Gastrocnemius medialis (tissue), 4 donors: ENCODE data around the gene FOXF1. TPM values are rescaled to one million over a fixed set of nuclear protein-coding genes. Genes with fewer than 3 reads are reported as not detected.

Experiments
- ATAC-seq, 2 donors: fragments of 150-250 bp; one replicate each; pipeline ENCODE4 v1.9.1; 2016
- DNase-seq, 2 donors: peaks; one replicate each; pipeline ENCODE4 v3.0.0-alpha.2; 2019
- H3K27ac ChIP-seq, 4 donors: fragments of 200-600 bp; sonication (generic); 1 replicate in 1 of 4; 2 replicates in 3 of 4; pipeline ENCODE4 v1.5.1; 2016 to 2018; ENCODE audit warnings: mild to moderate bottlenecking in 2 of 4, moderate library complexity in 1 of 4
- H3K27me3 ChIP-seq, 3 donors: fragments of 200-600 bp; sonication (generic) in 2 of 3; 1 replicate in 1 of 3; 2 replicates in 2 of 3; pipeline versions ENCODE4 v1.5.1 to v1.6.0; 2016 to 2019; ENCODE audit warnings: mild to moderate bottlenecking in 1 of 3, moderate library complexity in 1 of 3
- H3K36me3 ChIP-seq, 2 donors: fragments of 200-600 bp; sonication (generic) in 1 of 2; one replicate each; pipeline ENCODE4 v1.5.1; 2017 to 2018
- H3K4me1 ChIP-seq, 2 donors: fragments of 200-600 bp; sonication (generic) in 1 of 2; one replicate each; pipeline ENCODE4 v1.5.1; 2016 to 2017; ENCODE audit warnings: mild to moderate bottlenecking in 2 of 2
- H3K4me3 ChIP-seq, 4 donors: fragments of 200-600 bp; sonication (generic) in 3 of 4; 1 replicate in 1 of 4; 2 replicates in 3 of 4; pipeline ENCODE4 v1.5.1; 2016 to 2019; ENCODE audit warnings: mild to moderate bottlenecking in 2 of 4
- H3K9me3 ChIP-seq, 3 donors: fragments of 200-600 bp; sonication (generic) in 2 of 3; 1 replicate in 1 of 3; 2 replicates in 2 of 3; pipeline ENCODE4 v1.5.1; 2016 to 2019
- CTCF ChIP-seq, 5 experiments: fragments of 450-650 bp in 3 of 5; fragments of 200-600 bp in 2 of 5; sonication (generic) in 2 of 5; IDR thresholded peaks in 4 of 5; conservative IDR thresholded peaks in 1 of 5; 1 replicate in 4 of 5; 2 replicates in 1 of 5; pipeline ENCODE4 v1.5.1; 2016 to 2019; ENCODE audit warnings: antibody characterized with exemption in 5 of 5, mild to moderate bottlenecking in 3 of 5, moderate library complexity in 3 of 5
- POLR2A ChIP-seq, 2 donors: fragments of 450-650 bp; IDR thresholded peaks; one replicate each; pipeline ENCODE4 v1.6.1; 2017; ENCODE audit warnings: antibody characterized with exemption in 2 of 2, mild to moderate bottlenecking in 2 of 2, moderate library complexity in 2 of 2
- in situ Hi-C, 4 donors: fragments of 200-750 bp; cut with MboI; loops; one replicate each; pipeline versions ENCODE4 v1.15.0 to v1.8.0; 2017; ENCODE audit warnings: low sequenced_read_pairs in 4 of 4
- intact Hi-C: fragments of 100-400 bp; cut with DNase I; formaldehyde crosslinking; loops from one replicate; pipeline ENCODE4 v1.15.1; 2023; ENCODE audit warnings: low total_unique reads
- total RNA-seq, 4 donors: library from RNA; depleted of rRNA; stranded (reverse); fragments of >200 nt; gene quantifications; one replicate each; pipeline versions ENCODE4 v1.1.0 to v1.2.3, GENCODE V29; 2016

Gene FOXF1
- total RNA-seq, 4 donors from 2014 or later = 0.07 to 0.10 TPM; not detected in 2

GRCh38 chr16:86511317-86512161, 1.2 kb downstream of the FOXF1 start:
- no peak for ATAC-seq
- no peak for DNase-seq
- Histone ChIP-seq H3K9me3 (no peaks in the 10 kb centered on the region), H3K27ac (no peak overlapping the region), H3K4me3 (no peak overlapping the region), H3K27me3 (peaks cover 82 to 100% (median 90%) of the 10 kb centered on the region in 3 donors), H3K36me3 (no peaks in the 10 kb centered on the region), H3K4me1 (peaks cover 5 to 31% of the 10 kb centered on the region in 2 donors)
- in situ Hi-C loops = loop anchor here (10.0 to 25.0 kb wide), 4 partner anchors 174 to 699 kb away; no protein-coding TSS in a partner anchor
- no peak for TF ChIP-seq POLR2A (IDR thresholded peaks at IDR 0.05)
- no peak for TF ChIP-seq CTCF (IDR thresholded peaks at IDR 0.05 in 4 of 5, conservative IDR thresholded peaks at IDR 0.05 in 1 of 5)
- intact Hi-C loops = no loop called here

DNA sequence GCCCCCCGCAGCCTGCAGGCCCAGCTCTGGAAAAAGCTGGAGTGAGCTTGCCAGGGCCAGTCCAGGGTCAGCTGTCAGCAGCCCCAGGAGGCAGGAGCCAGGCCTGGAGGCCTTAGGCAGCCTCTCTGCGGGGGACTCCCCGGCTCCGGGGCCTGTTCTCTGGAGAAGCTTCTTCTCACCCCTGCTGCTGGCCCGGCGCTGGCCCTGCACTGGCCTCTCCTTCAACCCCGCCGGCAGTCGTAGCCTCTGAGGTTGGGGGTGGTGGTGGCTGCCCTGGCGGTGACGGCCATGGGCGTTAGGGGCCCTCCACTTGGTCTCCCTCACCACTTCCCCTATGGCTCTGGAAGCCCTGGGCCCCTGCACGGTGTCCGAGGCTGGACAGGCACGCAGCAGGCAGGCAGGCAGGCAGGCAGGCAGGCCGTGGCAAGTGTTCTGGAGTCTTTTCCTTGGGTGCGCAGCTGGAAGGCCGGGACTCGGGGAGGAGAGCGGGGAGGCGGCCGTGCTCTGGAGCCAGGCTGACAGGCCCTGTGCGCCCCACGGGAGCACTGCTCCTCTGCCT, 2.1 kb downstream of the FOXF1 start:
- H3K36me3 ChIP-seq = no peaks in the 10 kb centered on the region
- no peak overlapping the region for H3K4me3 ChIP-seq
- in situ Hi-C loops = loop anchor here (10.0 to 25.0 kb wide), 4 partner anchors 175 to 700 kb away; no protein-coding TSS in a partner anchor
- H3K27me3 ChIP-seq = peaks cover 82 to 100% (median 90%) of the 10 kb centered on the region in 3 donors
- TF ChIP-seq CTCF (IDR thresholded peaks at IDR 0.05 in 4 of 5, conservative IDR thresholded peaks at IDR 0.05 in 1 of 5) (no peak), POLR2A (IDR thresholded peaks at IDR 0.05) (no peak)
- peaks cover 5 to 31% of the 10 kb centered on the region in 2 donors for H3K4me1 ChIP-seq
- no peaks in the 10 kb centered on the region for H3K9me3 ChIP-seq
- ATAC-seq (no peak), DNase-seq (no peak)
- intact Hi-C loops = no loop called here
- no peak overlapping the region for H3K27ac ChIP-seq

GRCh38 chr16:86512860-86513470, 2.6 kb downstream of the FOXF1 start:
- TF ChIP-seq POLR2A (IDR thresholded peaks at IDR 0.05) (no peak), CTCF (IDR thresholded peaks at IDR 0.05 in 4 of 5, conservative IDR thresholded peaks at IDR 0.05 in 1 of 5) (no peak)
- Histone ChIP-seq H3K4me1 (peaks cover 5 to 31% of the 10 kb centered on the region in 2 donors), H3K9me3 (no peaks in the 10 kb centered on the region), H3K27ac (no peak overlapping the region), H3K27me3 (peaks cover 82 to 99% (median 90%) of the 10 kb centered on the region in 3 donors), H3K4me3 (no peak overlapping the region), H3K36me3 (no peaks in the 10 kb centered on the region)
- intact Hi-C loops (no loop called here), in situ Hi-C loops (loop anchor here (10.0 to 25.0 kb wide), 4 partner anchors 176 to 701 kb away; no protein-coding TSS in a partner anchor)
- DNase-seq (no peak), ATAC-seq (no peak)

DNA sequence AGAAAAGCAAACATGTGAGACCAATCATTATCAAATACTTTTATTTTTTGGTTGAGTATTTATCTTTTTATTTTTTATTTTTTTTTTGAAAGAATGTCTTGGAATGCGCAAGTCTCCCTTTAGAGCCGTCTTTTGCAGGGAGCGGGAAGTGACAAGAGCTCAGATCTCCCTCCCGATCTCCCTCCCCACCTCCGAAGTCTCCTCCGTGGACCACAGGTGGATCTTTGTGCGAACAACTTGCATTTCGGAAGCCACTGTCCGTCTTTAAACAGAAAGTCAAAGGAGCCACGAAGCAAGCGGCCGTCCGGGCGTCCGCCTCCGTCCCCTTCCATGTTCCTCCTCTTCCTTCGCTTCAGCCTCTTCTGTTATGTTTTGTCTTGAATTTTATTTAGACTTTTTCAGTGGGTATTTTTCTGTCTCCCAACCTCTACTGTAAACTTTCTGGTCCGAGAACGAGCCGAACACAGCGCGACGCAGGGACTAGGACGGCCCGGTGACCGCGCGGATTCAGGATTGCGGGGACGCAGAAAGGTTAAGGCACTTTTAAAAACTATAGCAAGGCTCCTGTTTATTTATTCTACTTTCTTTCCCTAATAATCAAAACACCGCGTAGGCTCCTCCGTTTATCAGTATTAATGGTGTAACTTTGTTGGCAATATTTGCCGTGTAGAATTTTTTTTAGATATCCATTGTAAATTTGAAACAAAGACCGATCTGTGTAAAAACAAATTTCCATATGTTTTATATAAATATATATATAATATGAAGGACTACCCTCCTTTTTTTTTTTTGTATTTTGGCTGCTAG, 3.3 kb downstream of the FOXF1 start:
- in situ Hi-C loops = loop anchor here (10.0 to 25.0 kb wide), 4 partner anchors 176 to 701 kb away; no protein-coding TSS in a partner anchor
- no peak overlapping the region for H3K4me3 ChIP-seq
- H3K27me3 ChIP-seq = peaks cover 82 to 99% (median 90%) of the 10 kb centered on the region in 3 donors
- no peak for DNase-seq
- no peak for ATAC-seq
- TF ChIP-seq POLR2A (IDR thresholded peaks at IDR 0.05) (no peak), CTCF (IDR thresholded peaks at IDR 0.05 in 4 of 5, conservative IDR thresholded peaks at IDR 0.05 in 1 of 5) (no peak)
- no peak overlapping the region for H3K27ac ChIP-seq
- no peaks in the 10 kb centered on the region for H3K36me3 ChIP-seq
- no peaks in the 10 kb centered on the region for H3K9me3 ChIP-seq
- intact Hi-C loops = no loop called here
- H3K4me1 ChIP-seq = peaks cover 3 to 28% of the 10 kb centered on the region in 2 donors
